Measurements from ENCODE around the gene MKRN2OS. TPM values are rescaled to one million over a fixed set of nuclear protein-coding genes. Genes with fewer than 3 reads are reported as not detected.

The MKRN2OS gene
- total RNA-seq, 6 donors from 2014 or later: 0.47 to 1.8 (median 1.00) TPM; not detected in 2

GRCh38 chr3:12527757-12528143, 17.5 kb downstream of the MKRN2OS start:
- peaks cover 5 to 41% (median 18%) of the 10 kb centered on the region in 4 donors for H3K36me3 ChIP-seq
- 89 to 100% methylated on average over 1 to 3 of the region's 3 CpGs for WGBS, 2 donors

GRCh38 chr3:12522721-12523120, 22.6 kb downstream of the MKRN2OS start:
- Histone ChIP-seq H3K36me3 (peaks cover 3 to 20% (median 8%) of the 10 kb centered on the region in 4 donors), H3K4me3 (no peak overlapping the region), H3K9me3 (no peaks in the 10 kb centered on the region), H3K4me1 (peaks cover 0 to 9% (median 0%) of the 10 kb centered on the region in 4 donors), H3K27ac (no peak overlapping the region), H3K27me3 (no peaks in the 10 kb centered on the region)
- WGBS, 2 donors: 71 to 80% methylated on average over 1 of the region's 1 CpG
- ATAC-seq (ENCODE audit: low FRiP score in 2 of 2) (peak in 1 of 2 donors; percentile 55), DNase-seq (peak in 1 of 2 donors; percentile 74)
- no peak for TF ChIP-seq EP300 (IDR thresholded peaks at IDR 0.05)
- TF ChIP-seq POLR2AphosphoS5 (IDR thresholded peaks at IDR 0.05): no peak
- TF ChIP-seq POLR2A (IDR thresholded peaks at IDR 0.05): no peak
- peak in 2 of 6 experiments; percentile 7 for TF ChIP-seq CTCF (IDR thresholded peaks at IDR 0.05)

More at GRCh38 chr3:12527757-12528143, 17.5 kb downstream of the MKRN2OS start:
- Histone ChIP-seq H3K27ac (no peak overlapping the region), H3K4me1 (no peaks in the 10 kb centered on the region), H3K4me3 (no peak overlapping the region), H3K27me3 (no peaks in the 10 kb centered on the region), H3K9me3 (no peaks in the 10 kb centered on the region)
- ATAC-seq (ENCODE audit: low FRiP score in 2 of 2) (no peak), DNase-seq (no peak)
- TF ChIP-seq POLR2AphosphoS5 (IDR thresholded peaks at IDR 0.05) (no peak), EP300 (IDR thresholded peaks at IDR 0.05) (no peak), CTCF (IDR thresholded peaks at IDR 0.05) (no peak), POLR2A (IDR thresholded peaks at IDR 0.05) (no peak)

GRCh38 chr3:12521010-12521409, 24.3 kb downstream of the MKRN2OS start:
- DNase-seq: no peak
- Histone ChIP-seq H3K9me3 (no peaks in the 10 kb centered on the region), H3K36me3 (peaks cover 0 to 9% (median 4%) of the 10 kb centered on the region in 4 donors), H3K27ac (no peak overlapping the region), H3K4me1 (peaks cover 0 to 9% (median 0%) of the 10 kb centered on the region in 4 donors), H3K27me3 (no peaks in the 10 kb centered on the region), H3K4me3 (no peak overlapping the region)
- 96 to 100% methylated on average over 2 of the region's 2 CpGs for whole genome bisulfite sequencing, 2 donors
- ATAC-seq (ENCODE audit: low FRiP score in 2 of 2): no peak
- no peak for TF ChIP-seq POLR2AphosphoS5 (IDR thresholded peaks at IDR 0.05)

- 73 to 87% methylated on average over 6 of the region's 6 CpGs for WGBS, 2 donors
- Histone ChIP-seq H3K4me1 (peaks cover 0 to 9% (median 0%) of the 10 kb centered on the region in 4 donors), H3K4me3 (no peak overlapping the region), H3K36me3 (peaks cover 0 to 9% (median 4%) of the 10 kb centered on the region in 4 donors), H3K27ac (no peak overlapping the region), H3K27me3 (no peaks in the 10 kb centered on the region), H3K9me3 (no peaks in the 10 kb centered on the region)
- no peak for TF ChIP-seq CTCF (IDR thresholded peaks at IDR 0.05)
- TF ChIP-seq EP300 (IDR thresholded peaks at IDR 0.05): no peak
- no peak for TF ChIP-seq POLR2A (IDR thresholded peaks at IDR 0.05)
- TF ChIP-seq POLR2AphosphoS5 (IDR thresholded peaks at IDR 0.05): no peak
- ATAC-seq (ENCODE audit: low FRiP score in 2 of 2) (no peak), DNase-seq (no peak)
These were observed 26.9 kb downstream of the MKRN2OS start for GRCh38 chr3:12518261-12519028.

GRCh38 chr3:12516873-12517272, 28.4 kb downstream of the MKRN2OS start:
- Histone ChIP-seq H3K27ac (no peak overlapping the region), H3K4me1 (peaks cover 0 to 4% (median 0%) of the 10 kb centered on the region in 4 donors), H3K9me3 (no peaks in the 10 kb centered on the region), H3K27me3 (no peaks in the 10 kb centered on the region), H3K36me3 (peaks cover 0 to 9% (median 4%) of the 10 kb centered on the region in 4 donors), H3K4me3 (no peak overlapping the region)
- no peak for ATAC-seq (ENCODE audit: low FRiP score in 2 of 2)
- TF ChIP-seq POLR2A (IDR thresholded peaks at IDR 0.05) (no peak), EP300 (IDR thresholded peaks at IDR 0.05) (no peak), CTCF (IDR thresholded peaks at IDR 0.05) (no peak), POLR2AphosphoS5 (IDR thresholded peaks at IDR 0.05) (no peak)
- DNase-seq: no peak
- WGBS, 2 donors: 89 to 91% methylated on average over 11 of the region's 11 CpGs

All from upper lobe of left lung (tissue), 6 donors.